Activated effector memory CD4-positive, alpha-beta T cell treated with anti-CD3 and anti-CD28 coated beads, Interleukin-2, amount 50 U/mL, for 16 hours (primary cell): ENCODE measurements around the gene KCNIP3.

Source experiments
- DNase-seq: peaks from one replicate; pipeline ENCODE4 v3.0.0-alpha.2; 2020

KCNIP3 gene

GRCh38 chr2:95330794-95331338, 33.7 kb downstream of the KCNIP3 start:
- DNase-seq: no peak

GRCh38 chr2:95331606-95332005, 34.5 kb downstream of the KCNIP3 start:
- no peak for DNase-seq

- no peak for DNase-seq
These were observed 34.9 kb downstream of the KCNIP3 start for GRCh38 chr2:95332036-95332435.

GRCh38 chr2:95333056-95333455, 35.9 kb downstream of the KCNIP3 start:
- no peak for DNase-seq

GRCh38 chr2:95333888-95334338, 36.8 kb downstream of the KCNIP3 start:
- DNase-seq: no peak

- no peak for DNase-seq
These were observed 37.9 kb downstream of the KCNIP3 start for GRCh38 chr2:95334916-95335641.

- no peak for DNase-seq
These were observed 39.3 kb downstream of the KCNIP3 start for GRCh38 chr2:95336406-95336805.

GRCh38 chr2:95337829-95338228, 40.7 kb downstream of the KCNIP3 start:
- DNase-seq: no peak

GRCh38 chr2:95342556-95343320, 45.6 kb downstream of the KCNIP3 start:
- DNase-seq: peak; percentile 58

- peak; percentile 31 for DNase-seq
These were observed 46.5 kb downstream of the KCNIP3 start for GRCh38 chr2:95343429-95344214.

GRCh38 chr2:95344215-95344583, 47.1 kb downstream of the KCNIP3 start:
- DNase-seq: peak; percentile 24

- DNase-seq: peak; percentile 28
These were observed 47.5 kb downstream of the KCNIP3 start for GRCh38 chr2:95344656-95345055.

- peak; percentile 21 for DNase-seq
These were observed 48.0 kb downstream of the KCNIP3 start for GRCh38 chr2:95345081-95345562.

GRCh38 chr2:95345563-95346230, 48.5 kb downstream of the KCNIP3 start:
- DNase-seq: peak; percentile 84

GRCh38 chr2:95346231-95346737, 49.1 kb downstream of the KCNIP3 start:
- DNase-seq: peak; percentile 61

- peak; percentile 61 for DNase-seq
These were observed 49.9 kb downstream of the KCNIP3 start for GRCh38 chr2:95346738-95347671.

GRCh38 chr2:95347681-95348608, 50.8 kb downstream of the KCNIP3 start:
- peak; percentile 60 for DNase-seq

GRCh38 chr2:95348609-95349567, 51.7 kb downstream of the KCNIP3 start:
- peak; percentile 52 for DNase-seq
